IMR-90 (cell line): Measurements from ENCODE around the gene ALK. TPM values are rescaled to one million over a fixed set of nuclear protein-coding genes. Genes with fewer than 3 reads are reported as not detected.

ENCODE experiments used
- ATAC-seq: fragments of 200-7000 bp; cut with Tn5 transposase; 2 replicates; pipeline ENCODE4 v1.9.1; 2020; ENCODE audit warnings: low read depth, mild to moderate bottlenecking, moderate library complexity
- BruUV-seq: library from RNA; stranded (reverse); fragments of 400-500 nt; replicated peaks from 2 replicates; lab custom pipeline; 2021; lab: Mats Ljungman, UMichigan
- CTCF ChIA-PET: fragments of 300-600 bp; formaldehyde crosslinking; extraction: SDS; loops from one replicate; lab custom pipeline; 2021; ENCODE audit warnings: antibody characterized with exemption; lab: Yijun Ruan, JAX
- POLR2A ChIA-PET: fragments of 300-600 bp; sonication (Branson Sonifier 250); formaldehyde crosslinking; loops from one replicate; lab custom pipeline; 2022; ENCODE audit warnings: antibody characterized with exemption; ENCODE audit not compliant: unreplicated experiment; lab: Charles Lee
- DNase-seq: peaks from one replicate; pipeline ENCODE4 v3.0.0; 2013
- H2AFZ ChIP-seq: replicated peaks from 2 replicates; pipeline ENCODE3; 2013; ENCODE audit warnings: low read length, mild to moderate bottlenecking; ENCODE audit not compliant: poor library complexity
- H2AK5ac ChIP-seq: 2 replicates; pipeline ENCODE4 v1.6.1; 2013; ENCODE audit warnings: low read depth, low read length, inconsistent platforms
- H2AK9ac ChIP-seq: replicated peaks from 2 replicates; pipeline ENCODE3; 2013; ENCODE audit warnings: mild to moderate bottlenecking, low read depth, low read length, moderate library complexity; ENCODE audit not compliant: poor library complexity
- H2BK120ac ChIP-seq: 2 replicates; pipeline ENCODE4 v1.6.1; 2013; ENCODE audit warnings: low read depth, low read length, inconsistent platforms
- H2BK15ac ChIP-seq: 3 replicates; pipeline ENCODE4 v1.6.1; 2013; ENCODE audit warnings: low read depth, low read length, inconsistent platforms
- H2BK20ac ChIP-seq: 2 replicates; pipeline ENCODE4 v1.6.1; 2013; ENCODE audit warnings: low read depth, mild to moderate bottlenecking, inconsistent platforms, low read length, moderate library complexity
- H2BK5ac ChIP-seq: 2 replicates; pipeline ENCODE4 v1.6.1; 2013; ENCODE audit warnings: mild to moderate bottlenecking, low read depth, low read length, inconsistent platforms; ENCODE audit not compliant: poor library complexity, severe bottlenecking
- H3K14ac ChIP-seq: replicated peaks from 2 replicates; pipeline ENCODE4 v1.6.1; 2013; ENCODE audit warnings: low read depth, low read length, inconsistent platforms
- H3K18ac ChIP-seq: 2 replicates; pipeline ENCODE4 v1.6.1; 2013; ENCODE audit warnings: low read depth, low read length, control low read depth
- H3K23ac ChIP-seq: 2 replicates; pipeline ENCODE4 v1.6.1; 2013; ENCODE audit warnings: low read depth, low read length, inconsistent platforms
- H3K27ac ChIP-seq: 2 replicates; pipeline ENCODE4 v1.5.1; 2013; ENCODE audit warnings: mild to moderate bottlenecking, control low read depth, low read length; ENCODE audit not compliant: insufficient read depth
- H3K27me3 ChIP-seq: 2 replicates; pipeline ENCODE4 v1.6.1; 2013; ENCODE audit warnings: low read length; ENCODE audit not compliant: control insufficient read depth, insufficient read depth
- H3K36me3 ChIP-seq: 2 replicates; pipeline ENCODE4 v1.6.1; 2013; ENCODE audit warnings: low read length, mixed read lengths; ENCODE audit not compliant: control insufficient read depth, insufficient read depth
- H3K4ac ChIP-seq: 2 replicates; pipeline ENCODE4 v1.6.1; 2013; ENCODE audit warnings: low read depth, low read length, inconsistent platforms
- H3K4me1 ChIP-seq: 2 replicates; pipeline ENCODE4 v1.6.1; 2013; ENCODE audit warnings: low read length, mixed read lengths; ENCODE audit not compliant: control insufficient read depth, insufficient read depth
- H3K4me2 ChIP-seq: 2 replicates; pipeline ENCODE4 v1.6.1; 2013; ENCODE audit warnings: low read depth, mild to moderate bottlenecking, control low read depth, low read length, moderate library complexity
- H3K4me3 ChIP-seq: 2 replicates; pipeline ENCODE4 v1.5.1; 2013; ENCODE audit warnings: low read depth, mild to moderate bottlenecking, control low read depth, low read length, moderate library complexity; ENCODE audit not compliant: insufficient read depth
- H3K56ac ChIP-seq: 2 replicates; pipeline ENCODE4 v1.6.1; 2013; ENCODE audit warnings: low read length, inconsistent platforms; ENCODE audit not compliant: insufficient read depth; ENCODE audit errors: extremely low read depth
- H3K79me1 ChIP-seq, 2 experiments: 2 replicates each; pipeline ENCODE4 v1.6.1; 2013; ENCODE audit warnings: low read length in 2 of 2, inconsistent platforms in 1 of 2, low read depth in 1 of 2
- H3K9ac ChIP-seq: 2 replicates; pipeline ENCODE4 v1.6.1; 2013; ENCODE audit warnings: low read depth, low read length, control low read depth
- H3K9me1 ChIP-seq: 2 replicates; pipeline ENCODE4 v1.6.1; 2013; ENCODE audit warnings: low read length, inconsistent platforms; ENCODE audit not compliant: insufficient read depth
- H3K9me3 ChIP-seq: 2 replicates; pipeline ENCODE4 v1.6.1; 2013; ENCODE audit warnings: low read length; ENCODE audit not compliant: control insufficient read depth, insufficient read depth
- H4K20me1 ChIP-seq: 2 replicates; pipeline ENCODE4 v1.6.1; 2013; ENCODE audit warnings: low read length, inconsistent platforms; ENCODE audit not compliant: insufficient read depth
- H4K5ac ChIP-seq: 2 replicates; pipeline ENCODE4 v1.6.1; 2013; ENCODE audit warnings: mild to moderate bottlenecking, low read depth, low read length, control low read depth
- H4K8ac ChIP-seq, 2 experiments: 2 replicates each; pipeline ENCODE4 v1.6.1; 2013; ENCODE audit warnings: low read depth in 2 of 2, low read length in 2 of 2, control low read depth in 1 of 2, inconsistent platforms in 1 of 2
- H4K91ac ChIP-seq: 2 replicates; pipeline ENCODE4 v1.6.1; 2013; ENCODE audit warnings: low read depth, low read length, inconsistent platforms; ENCODE audit not compliant: insufficient read depth
- CEBPB ChIP-seq: IDR thresholded peaks from 2 replicates; pipeline ENCODE4 v1.6.1; 2012; ENCODE audit warnings: low read depth, low read length, improper control_type of control experiment
- ELK1 ChIP-seq: fragments of 150-350 bp; IDR thresholded peaks from 2 replicates; pipeline ENCODE4 v1.6.1; 2016; ENCODE audit warnings: low read depth, mild to moderate bottlenecking, low read length, moderate library complexity, borderline replicate concordance
- FOS ChIP-seq: fragments of 150-350 bp; IDR thresholded peaks from 2 replicates; pipeline ENCODE4 v1.6.1; 2016; ENCODE audit warnings: low read depth, low read length
- NFE2L2 ChIP-seq: fragments of 150-350 bp; IDR thresholded peaks from 2 replicates; pipeline ENCODE4 v1.6.1; 2016; ENCODE audit warnings: low read depth, mild to moderate bottlenecking, low read length
- POLR2A ChIP-seq: IDR thresholded peaks from 2 replicates; pipeline ENCODE4 v1.6.1; 2012; ENCODE audit warnings: mild to moderate bottlenecking, low read depth, low read length
- RCOR1 ChIP-seq: IDR thresholded peaks from 2 replicates; pipeline ENCODE4 v1.6.1; 2012; ENCODE audit warnings: mild to moderate bottlenecking, low read length, improper control_type of control experiment; ENCODE audit not compliant: insufficient replicate concordance
- RFX5 ChIP-seq: IDR thresholded peaks from 2 replicates; pipeline ENCODE4 v1.8.0; 2012; ENCODE audit warnings: low read depth, mild to moderate bottlenecking, low read length, moderate library complexity
- SMC3 ChIP-seq: fragments of 150-350 bp; IDR thresholded peaks from 2 replicates; pipeline ENCODE4 v1.6.1; 2016; ENCODE audit warnings: low read depth, mild to moderate bottlenecking, antibody characterized with exemption, low read length, moderate library complexity
- dilution Hi-C: fragments of 300-500 bp; cut with HindIII; formaldehyde crosslinking; loops from one replicate; pipeline ENCODE4 v1.14.3; 2018; ENCODE audit warnings: low sequenced_read_pairs; ENCODE audit not compliant: unreplicated experiment
- in situ Hi-C: fragments of 300-500 bp; cut with MboI; formaldehyde crosslinking; loops from 3 replicates; pipeline ENCODE4 v1.14.3; 2019; ENCODE audit warnings: low sequenced_read_pairs, inconsistent platforms, mixed read lengths
- intact Hi-C: fragments of 100-400 bp; cut with micrococcal nuclease; formaldehyde crosslinking; loops from 2 replicates; pipeline ENCODE4 v1.10.0; 2022
- polyA plus RNA-seq, 3 experiments: library from polyadenylated mRNA; depleted of rRNA; stranded (reverse); fragments of >200 nt; gene quantifications; 2 replicates each; pipeline ENCODE4 v1.2.3, GENCODE V29; 2012; ENCODE audit warnings: low replicate concordance in 1 of 3
- total RNA-seq: library from RNA; depleted of rRNA; stranded (reverse); fragments of >200 nt; gene quantifications from 2 replicates; pipeline ENCODE4 v1.2.3, GENCODE V29; 2012
- TF ChIP-seq, protein P1 (sequence below): fragments of 150-350 bp; IDR thresholded peaks from 2 replicates; pipeline ENCODE4 v1.6.1; 2017; ENCODE audit warnings: mild to moderate bottlenecking, antibody characterized with exemption, low read length, low read depth
- TF ChIP-seq, protein P2 (sequence below): conservative IDR thresholded peaks from 2 replicates; pipeline ENCODE4 v1.5.1; 2012; ENCODE audit warnings: mild to moderate bottlenecking, low read depth, low read length, improper control_type of control experiment

Gene ALK
- total and polyA plus RNA-seq, 2 of the 4 experiments (the other 2 are of a cell fraction) = not detected

DNA sequence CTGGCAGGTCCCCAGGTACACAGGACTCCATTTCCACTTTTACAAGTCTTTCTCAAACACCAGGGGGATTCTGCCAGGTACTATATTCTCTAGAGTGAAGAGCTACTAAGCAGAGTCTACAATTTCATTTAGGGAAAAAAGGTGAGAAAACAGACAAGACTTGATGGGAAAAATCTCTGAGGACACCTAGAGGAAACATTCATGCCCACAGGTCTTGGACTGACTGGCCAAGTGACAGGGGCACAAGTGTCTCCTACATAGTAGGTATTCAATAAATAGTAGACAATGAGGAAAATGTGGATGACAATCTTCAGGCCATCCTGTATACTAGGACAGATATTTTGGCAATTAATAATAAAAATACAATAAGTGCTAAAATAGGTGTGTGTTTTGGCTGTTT is 577.6 kb downstream of the ALK start:
- Histone ChIP-seq H2AK5ac (no peak overlapping the region), H3K27me3 (peaks cover 17% of the 10 kb centered on the region), H4K5ac (no peak overlapping the region), H4K20me1 (no peaks in the 10 kb centered on the region), H3K79me1 (no peaks in the 10 kb centered on the region), H3K14ac (no peak overlapping the region), H3K4me1 (no peaks in the 10 kb centered on the region), H3K4ac (no peak overlapping the region), H2BK20ac (no peak overlapping the region), H3K23ac (no peak overlapping the region), H3K56ac (no peak overlapping the region), H3K4me3 (no peak overlapping the region), H4K8ac (no peak overlapping the region), H4K91ac (no peak overlapping the region), H3K4me2 (no peak overlapping the region), H2AFZ (no peak overlapping the region), H3K9me1 (no peaks in the 10 kb centered on the region), H3K36me3 (no peaks in the 10 kb centered on the region), H3K9ac (no peak overlapping the region), H2BK5ac (no peak overlapping the region), H3K27ac (no peak overlapping the region), H3K9me3 (no peaks in the 10 kb centered on the region), H2AK9ac (no peak overlapping the region), H3K18ac (no peak overlapping the region), H2BK120ac (no peak overlapping the region), H2BK15ac (no peak overlapping the region)
- ATAC-seq (no peak), DNase-seq (no peak)
- dilution Hi-C loops = no loop called here
- in situ Hi-C loops = no loop called here
- TF ChIP-seq, protein P1, sequence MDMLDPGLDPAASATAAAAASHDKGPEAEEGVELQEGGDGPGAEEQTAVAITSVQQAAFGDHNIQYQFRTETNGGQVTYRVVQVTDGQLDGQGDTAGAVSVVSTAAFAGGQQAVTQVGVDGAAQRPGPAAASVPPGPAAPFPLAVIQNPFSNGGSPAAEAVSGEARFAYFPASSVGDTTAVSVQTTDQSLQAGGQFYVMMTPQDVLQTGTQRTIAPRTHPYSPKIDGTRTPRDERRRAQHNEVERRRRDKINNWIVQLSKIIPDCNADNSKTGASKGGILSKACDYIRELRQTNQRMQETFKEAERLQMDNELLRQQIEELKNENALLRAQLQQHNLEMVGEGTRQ = no peak
- TF ChIP-seq NFE2L2 (no peak), RCOR1 (no peak), RFX5 (no peak), FOS (no peak), POLR2A (no peak), CEBPB (no peak), SMC3 (no peak), ELK1 (no peak)
- TF ChIP-seq, protein P2, sequence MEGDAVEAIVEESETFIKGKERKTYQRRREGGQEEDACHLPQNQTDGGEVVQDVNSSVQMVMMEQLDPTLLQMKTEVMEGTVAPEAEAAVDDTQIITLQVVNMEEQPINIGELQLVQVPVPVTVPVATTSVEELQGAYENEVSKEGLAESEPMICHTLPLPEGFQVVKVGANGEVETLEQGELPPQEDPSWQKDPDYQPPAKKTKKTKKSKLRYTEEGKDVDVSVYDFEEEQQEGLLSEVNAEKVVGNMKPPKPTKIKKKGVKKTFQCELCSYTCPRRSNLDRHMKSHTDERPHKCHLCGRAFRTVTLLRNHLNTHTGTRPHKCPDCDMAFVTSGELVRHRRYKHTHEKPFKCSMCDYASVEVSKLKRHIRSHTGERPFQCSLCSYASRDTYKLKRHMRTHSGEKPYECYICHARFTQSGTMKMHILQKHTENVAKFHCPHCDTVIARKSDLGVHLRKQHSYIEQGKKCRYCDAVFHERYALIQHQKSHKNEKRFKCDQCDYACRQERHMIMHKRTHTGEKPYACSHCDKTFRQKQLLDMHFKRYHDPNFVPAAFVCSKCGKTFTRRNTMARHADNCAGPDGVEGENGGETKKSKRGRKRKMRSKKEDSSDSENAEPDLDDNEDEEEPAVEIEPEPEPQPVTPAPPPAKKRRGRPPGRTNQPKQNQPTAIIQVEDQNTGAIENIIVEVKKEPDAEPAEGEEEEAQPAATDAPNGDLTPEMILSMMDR = no peak
- intact Hi-C loops = no loop called here
- ChIA-PET CTCF (no interaction called here), POLR2A (no interaction called here)
- BruUV-seq = no TSS peak
